SH-SY5Y (cell line): ENCODE results near the gene ZNF35.

ENCODE experiments used
- GATA2 ChIP-seq: IDR thresholded peaks from 2 replicates; pipeline ENCODE4 v1.6.1; 2011; ENCODE audit warnings: mild to moderate bottlenecking, low read depth, low read length
- GATA3 ChIP-seq: IDR thresholded peaks from 2 replicates; pipeline ENCODE4 v1.6.1; 2011; ENCODE audit warnings: low read depth, mild to moderate bottlenecking, low read length, moderate library complexity

DNA sequence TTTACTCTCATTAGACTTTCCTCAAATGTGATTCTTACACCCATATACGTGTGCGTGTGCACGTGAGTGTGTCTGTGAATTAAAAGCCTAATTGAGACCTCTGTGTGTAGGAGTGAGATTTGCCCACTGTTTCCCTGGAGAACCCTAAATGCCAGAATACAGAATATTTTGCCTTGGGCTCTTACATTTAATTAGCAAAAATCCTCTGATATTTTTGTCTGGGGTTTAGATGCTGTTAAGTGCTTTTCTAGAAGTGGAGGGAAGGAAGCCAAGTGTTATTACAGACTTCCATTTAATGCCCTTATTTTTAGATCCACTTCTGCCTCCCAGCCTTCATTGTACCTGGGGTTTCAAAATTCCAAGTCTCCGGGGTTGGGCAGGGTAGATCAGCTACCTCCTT, 17.8 kb downstream of the ZNF35 start:
- no peak for TF ChIP-seq GATA2
- no peak for TF ChIP-seq GATA3
